DMS153 treated with DMSO at 0.1 percent for 48 hours (cell line): Measurements from ENCODE around the gene CAMK1D.
"Not testable (repeated sequence)": the region's sequence is repeated elsewhere in the genome, so short reads cannot be mapped to it uniquely, and the experiment has no call there.

ENCODE experiments used
- DNase-seq: peaks from one replicate; lab custom pipeline; 2025; ENCODE audit not compliant: unreplicated experiment; lab: John Stamatoyannopoulos, UW

The CAMK1D gene

DNA sequence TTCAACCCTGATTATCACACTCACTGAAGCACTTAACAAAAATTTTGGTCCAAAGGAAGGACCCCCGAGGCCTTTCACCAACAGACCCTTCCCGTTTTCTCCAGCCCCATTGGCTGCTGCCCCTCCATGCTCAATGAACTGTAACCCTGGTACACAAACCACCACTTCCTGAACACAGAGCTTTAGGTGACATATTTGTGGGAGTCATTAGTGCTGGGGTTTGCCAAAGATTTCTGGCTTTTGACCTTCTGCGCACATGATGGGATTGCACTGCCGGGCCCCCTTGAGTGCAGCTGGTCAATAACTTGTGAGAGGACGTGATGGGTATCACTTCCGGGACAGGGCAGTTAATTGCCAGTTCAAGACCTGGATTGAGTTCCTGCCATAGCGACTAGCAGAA lies 9.0 kb upstream of the CAMK1D start:
- DNase-seq: no peak

DNA sequence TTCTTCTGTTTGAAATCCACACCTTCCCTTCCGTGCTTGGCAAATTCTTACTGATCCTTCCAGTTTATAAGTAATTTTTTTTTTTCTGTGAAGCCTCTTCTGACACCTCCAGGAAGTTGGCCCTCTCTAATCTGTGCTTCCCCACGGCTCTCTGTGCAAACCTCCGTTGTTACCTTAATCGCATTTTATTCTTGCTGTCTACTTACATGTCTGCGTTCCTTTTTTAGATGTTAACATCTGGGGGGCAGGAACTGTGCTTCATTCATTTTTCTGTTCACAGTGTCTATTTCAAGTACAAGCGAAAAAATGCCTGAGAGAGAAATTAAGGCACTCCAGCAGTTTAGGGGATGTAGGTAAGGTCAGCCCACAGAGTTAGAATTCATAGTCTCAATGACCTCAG lies 8.4 kb upstream of the CAMK1D start:
- DNase-seq: no peak

DNA sequence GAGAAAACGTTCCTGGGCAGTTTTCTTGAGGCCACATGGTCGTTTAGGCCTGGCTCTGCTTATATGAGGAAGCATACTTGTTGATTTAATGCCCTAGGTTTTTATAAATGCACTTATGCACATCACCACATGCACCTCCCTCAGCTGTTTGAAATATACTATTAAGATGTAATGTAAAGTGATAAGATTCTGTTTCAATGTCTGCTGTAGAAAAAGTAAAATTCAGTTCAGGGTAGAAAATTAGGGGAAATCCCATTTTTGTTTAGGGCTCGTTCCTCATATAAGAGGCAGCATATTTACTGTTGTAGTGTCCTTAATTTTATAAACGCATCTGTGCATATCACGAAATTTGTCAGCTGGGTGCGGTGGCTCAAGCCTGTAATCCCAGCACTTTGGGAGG lies 7.8 kb upstream of the CAMK1D start:
- DNase-seq: no peak

DNA sequence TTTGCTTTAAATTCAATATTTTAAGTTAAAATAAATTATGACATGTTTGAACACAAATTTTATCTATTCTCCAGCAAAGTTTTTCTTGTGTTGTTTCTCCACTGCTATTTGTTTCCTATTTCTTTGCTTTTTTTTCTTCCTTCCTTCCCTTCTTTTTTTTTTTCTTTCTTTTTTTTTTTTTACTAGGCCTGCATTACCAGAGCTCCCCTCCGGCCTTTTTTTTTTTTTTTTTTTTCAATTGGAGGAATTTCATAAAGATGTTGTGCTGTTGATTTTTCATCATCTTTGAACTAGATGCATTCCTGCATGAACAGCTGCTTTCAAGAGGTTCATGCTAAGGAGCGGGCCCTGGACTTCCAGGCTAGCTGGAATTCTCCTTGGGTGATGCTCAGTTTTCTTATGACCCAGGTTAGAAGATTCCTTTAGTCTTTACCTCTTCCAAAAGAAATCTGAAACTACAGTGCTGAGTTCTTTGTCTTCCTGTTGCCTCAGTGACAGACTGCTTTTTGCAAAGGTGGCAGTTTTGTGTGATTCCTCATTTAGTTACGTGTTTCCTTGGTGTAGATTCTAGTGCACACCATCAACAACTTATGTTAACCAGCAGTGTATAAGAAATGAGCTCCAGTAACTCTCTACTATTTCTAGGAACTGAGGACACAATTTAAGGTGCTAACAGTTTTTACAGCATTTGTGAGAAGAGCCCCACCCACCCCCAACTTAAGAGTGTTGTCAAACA lies 4.8 kb upstream of the CAMK1D start:
- DNase-seq: no peak

DNA sequence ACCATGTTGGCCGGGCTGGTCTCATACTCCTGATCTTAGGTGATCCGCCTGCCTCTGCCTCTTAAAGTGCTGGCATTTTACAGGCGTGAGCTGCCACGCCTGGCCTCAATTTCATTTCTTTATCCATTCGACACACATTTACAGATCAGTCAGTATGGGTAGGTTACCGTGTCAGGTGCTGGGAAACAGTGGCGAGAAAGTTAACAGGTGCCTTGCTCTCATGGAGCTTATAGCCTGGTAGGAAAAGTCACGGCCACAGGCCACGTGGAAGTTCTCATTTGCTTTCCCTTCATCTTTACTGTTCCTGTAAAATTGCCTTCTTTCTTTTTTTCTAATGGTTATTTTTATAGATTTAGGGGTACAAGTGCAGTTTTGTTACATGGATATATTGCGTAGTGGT lies 2.6 kb upstream of the CAMK1D start:
- no peak for DNase-seq

DNA sequence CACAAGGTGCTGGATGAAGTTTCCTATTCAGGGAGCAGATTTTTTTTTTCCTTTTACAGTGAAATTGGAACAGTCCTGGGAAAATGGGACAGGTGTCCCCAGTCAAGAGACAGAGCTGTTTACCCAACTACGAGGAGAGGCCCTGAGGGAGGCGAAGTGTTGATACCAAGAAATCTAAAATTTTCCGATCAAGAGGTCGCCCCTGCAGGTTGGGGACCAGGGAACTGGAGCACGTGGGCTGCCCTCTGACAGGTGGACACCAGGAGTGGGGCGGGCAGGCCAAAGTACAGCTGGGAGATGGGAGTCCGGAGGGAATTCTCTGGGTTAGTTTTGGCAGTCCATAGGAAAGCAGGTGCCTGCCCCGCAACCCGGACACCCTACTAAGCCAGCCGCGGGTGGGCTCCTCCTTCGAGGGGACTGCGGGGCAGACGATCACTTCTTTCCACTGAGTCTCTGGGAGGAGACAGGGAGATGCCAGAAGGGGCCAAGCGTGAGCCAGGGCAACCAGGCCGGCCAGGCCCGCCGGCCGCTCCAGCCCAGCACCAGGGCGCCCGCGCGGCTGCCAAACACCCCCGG lies 965 bp upstream of the CAMK1D start:
- no peak for DNase-seq

DNA sequence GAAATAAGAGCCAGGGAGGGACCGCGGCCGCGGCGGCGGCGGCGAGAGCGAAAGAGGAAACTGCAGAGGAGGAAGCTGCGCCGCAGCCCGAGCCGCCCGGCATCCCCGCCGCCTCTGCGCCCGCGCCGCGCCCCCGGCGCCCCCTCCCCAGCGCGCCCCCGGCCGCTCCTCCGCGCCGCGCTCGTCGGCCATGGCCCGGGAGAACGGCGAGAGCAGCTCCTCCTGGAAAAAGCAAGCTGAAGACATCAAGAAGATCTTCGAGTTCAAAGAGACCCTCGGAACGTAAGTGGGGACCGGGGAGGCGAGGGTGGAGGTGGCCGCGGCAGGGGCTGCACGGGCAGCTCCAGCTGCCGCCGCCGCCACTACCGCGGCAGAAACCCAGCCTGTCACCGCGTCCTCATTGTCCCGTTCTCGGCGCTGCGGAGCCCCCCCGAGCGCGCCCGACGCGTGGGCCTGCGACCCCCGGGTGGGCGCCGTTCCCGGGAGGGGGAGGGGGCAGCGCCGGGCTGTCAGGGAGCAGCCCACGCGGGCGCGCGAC lies 351 bp downstream of the CAMK1D start:
- peak; percentile 13 for DNase-seq

DNA sequence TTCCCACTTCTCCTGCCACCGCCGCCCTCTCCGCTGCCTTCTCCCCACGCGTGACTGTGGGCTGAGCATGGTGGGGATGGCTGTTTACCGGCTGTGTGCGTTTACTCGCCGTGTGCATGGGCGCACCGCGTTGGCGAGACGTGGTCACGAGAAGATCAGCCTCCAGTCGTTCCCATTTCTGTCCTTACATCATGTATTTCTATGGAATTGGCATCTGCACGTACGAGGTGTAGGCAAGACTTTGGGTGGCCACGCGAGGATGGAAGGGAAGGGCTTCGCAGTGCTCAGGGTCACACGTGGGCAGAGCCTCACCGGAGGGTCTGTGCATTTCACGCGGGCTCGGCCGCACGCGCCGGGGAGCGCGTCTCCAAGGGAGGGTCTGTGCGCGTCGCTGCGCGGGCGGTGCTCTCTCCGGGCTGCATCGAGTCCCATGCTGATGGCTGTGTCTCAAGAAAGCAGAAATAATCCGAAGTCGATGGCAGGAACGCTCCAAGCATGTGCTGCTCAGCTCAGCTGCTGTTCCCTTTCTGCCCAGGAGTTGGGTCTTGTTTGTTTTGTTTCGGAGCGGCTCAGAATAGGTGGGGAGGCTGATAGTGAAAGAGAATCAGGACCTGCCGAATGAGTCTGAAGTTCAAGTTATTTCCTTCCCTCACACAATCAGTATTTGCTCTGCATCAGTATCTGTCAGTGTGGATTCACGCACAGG lies 973 bp downstream of the CAMK1D start:
- DNase-seq: no peak

DNA sequence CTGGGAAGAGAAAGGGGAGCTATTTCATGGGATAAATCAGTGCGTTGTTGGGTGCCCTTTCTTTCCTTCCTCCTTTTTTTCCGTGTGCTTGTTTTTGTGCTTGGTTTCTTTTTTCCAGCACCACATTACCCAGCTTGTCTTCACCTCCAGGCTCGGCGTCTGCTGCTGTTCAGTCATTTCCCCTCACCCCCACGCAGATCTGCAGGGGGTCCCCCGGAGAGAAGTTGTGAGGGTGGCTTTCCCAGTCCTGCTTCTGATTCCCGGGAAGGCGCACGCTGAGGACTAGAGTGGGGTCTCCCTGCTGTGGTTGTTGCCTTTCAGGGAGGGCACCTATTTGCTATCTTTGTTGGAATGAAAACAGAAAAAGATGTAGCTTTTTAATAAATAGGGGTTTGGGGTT lies 1.6 kb downstream of the CAMK1D start:
- no peak for DNase-seq

DNA sequence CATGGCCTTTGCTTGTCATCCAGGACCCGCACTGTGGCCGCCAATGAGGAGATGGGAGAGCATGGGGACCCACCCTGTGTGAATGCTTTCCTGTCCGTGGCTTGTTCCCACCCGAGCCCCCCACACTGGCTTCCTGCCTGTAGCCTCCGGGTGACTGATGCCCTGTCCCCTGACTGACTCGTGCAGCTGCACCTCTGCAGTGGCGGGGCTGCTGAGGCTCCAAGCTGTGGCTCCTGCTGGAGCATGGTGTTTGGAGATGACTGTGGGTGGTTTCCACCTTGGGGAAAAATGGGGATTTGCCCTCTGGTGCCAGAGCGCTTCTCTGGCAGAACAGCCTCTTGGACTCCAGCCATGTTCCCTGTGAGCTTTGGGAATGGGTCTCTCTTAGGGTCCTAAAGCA lies 2.1 kb downstream of the CAMK1D start:
- DNase-seq: no peak

DNA sequence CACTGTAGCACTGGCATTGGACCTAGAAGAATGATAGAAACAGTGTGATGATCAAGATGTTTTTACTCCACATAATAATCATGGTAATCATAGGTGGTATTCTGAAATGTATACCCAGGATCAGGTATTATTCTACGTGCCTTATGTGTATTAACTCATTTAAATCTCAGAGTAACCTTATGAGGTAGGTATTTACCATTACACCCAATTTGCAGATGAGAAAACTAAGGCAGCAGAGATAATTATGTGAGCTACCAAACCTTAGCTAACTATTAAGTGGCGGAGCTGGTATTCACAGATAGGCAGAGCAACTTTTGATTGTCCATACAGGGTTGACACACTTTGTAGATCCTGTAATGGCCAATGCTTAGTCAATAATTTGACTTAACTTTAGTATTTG lies 2.5 kb downstream of the CAMK1D start:
- DNase-seq: no peak

DNA sequence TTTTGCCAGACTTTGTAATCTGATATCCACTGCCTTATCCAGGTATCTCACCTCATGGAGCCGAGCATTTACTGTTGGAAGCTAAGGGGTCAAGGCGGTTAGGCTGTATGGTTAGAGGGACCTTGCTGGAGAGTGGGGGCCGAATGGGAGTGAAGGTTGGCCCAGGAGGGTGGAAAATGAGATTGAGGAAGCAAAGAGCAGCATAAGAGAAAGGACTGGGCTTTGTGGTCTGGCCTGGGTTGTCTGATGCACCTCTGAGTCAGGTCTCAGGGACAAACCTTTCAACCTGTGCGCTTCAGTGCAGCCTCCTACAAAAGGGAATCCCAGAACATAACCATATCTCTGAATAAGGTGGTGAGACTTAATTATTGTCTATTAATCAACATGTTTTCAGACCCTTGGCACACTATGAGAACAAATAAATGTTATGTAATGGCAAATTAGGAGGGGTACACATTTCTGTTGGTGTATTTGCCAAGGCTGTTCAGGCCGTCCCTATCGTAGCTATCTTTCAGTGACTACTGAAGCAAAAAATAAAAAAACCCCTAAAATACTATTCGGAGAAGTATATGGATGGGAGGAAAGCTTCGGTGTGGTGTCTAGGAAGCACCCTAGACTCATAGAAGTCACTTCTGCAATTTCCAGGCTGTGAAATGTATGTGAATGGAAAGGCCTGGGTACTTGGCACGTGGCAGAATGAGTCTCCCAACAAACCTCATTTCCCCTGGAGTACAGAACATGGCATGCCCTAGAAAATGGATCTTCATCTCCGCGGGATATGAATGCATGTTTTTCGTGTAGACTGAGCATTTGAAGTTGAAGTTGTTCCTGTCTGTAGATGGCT lies 4.3 kb downstream of the CAMK1D start:
- no peak for DNase-seq

DNA sequence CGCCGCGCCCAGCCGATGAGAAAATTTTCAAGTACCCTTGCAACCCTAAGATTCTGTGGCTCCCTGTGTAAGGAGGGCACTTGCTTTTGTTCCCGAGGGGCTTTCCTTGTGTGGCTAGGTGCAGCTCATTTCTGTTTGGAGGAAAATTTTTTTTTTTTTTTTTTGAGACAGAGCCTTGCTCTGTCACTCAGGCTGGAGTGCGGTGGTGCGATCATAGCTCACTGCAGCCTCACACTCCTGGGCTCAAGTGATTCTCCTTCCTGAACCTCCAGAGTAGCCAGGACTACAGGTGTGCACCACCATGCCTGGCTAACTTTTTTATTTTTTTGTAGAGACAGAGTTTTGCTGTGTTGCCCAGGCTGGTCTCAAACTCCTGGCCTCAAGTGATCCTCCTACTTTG lies 5.3 kb downstream of the CAMK1D start:
- not testable (repeated sequence) for DNase-seq

DNA sequence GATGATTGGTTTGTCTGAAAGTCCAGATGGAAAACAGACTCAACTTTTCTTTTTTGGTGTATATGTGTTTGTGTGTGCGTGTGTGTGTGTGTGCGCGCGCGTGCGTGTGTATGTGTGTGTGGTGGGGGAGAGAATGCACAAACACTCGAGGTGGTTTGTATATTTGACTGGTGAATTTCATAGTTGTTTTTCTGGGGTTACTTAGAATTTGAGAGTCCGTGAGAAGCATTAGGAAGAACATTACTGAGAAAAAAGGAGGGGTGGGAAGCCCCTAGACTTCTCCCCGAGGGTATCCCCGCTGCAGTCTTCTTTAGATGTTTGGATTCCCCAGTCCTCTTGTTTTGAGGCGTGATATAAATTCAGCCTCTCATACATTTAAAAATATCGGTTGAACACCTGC lies 6.0 kb downstream of the CAMK1D start:
- DNase-seq: no peak

DNA sequence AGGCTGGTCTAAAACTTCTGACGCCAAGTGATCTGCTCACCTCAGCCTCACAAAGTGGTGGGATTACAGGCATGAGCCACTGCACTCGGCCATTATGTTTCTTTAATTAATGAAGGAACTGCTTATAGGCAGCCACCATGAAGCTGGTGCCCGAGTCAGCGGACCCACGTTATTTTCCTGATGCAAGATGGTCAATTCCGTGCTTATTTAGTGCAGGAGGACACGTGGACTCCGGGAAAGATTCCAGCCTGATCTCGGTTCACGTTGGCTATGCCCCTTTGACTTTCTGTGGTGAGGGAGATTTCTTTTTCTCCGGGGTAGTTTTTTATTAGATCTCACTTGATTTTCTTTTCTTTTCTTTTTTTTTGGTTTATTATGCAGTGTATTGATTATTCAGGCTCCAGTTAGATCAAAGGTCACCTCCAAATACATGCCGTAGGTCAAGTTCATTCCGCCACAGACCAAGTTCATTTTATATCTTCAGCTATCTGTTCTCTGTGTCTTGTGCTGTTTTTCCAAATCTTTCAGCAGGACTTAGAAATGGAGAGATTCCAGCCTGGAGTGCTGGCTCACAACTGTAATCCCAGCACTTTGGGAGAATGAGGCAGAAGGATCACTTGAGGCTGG lies 8.3 kb downstream of the CAMK1D start:
- no peak for DNase-seq

DNA sequence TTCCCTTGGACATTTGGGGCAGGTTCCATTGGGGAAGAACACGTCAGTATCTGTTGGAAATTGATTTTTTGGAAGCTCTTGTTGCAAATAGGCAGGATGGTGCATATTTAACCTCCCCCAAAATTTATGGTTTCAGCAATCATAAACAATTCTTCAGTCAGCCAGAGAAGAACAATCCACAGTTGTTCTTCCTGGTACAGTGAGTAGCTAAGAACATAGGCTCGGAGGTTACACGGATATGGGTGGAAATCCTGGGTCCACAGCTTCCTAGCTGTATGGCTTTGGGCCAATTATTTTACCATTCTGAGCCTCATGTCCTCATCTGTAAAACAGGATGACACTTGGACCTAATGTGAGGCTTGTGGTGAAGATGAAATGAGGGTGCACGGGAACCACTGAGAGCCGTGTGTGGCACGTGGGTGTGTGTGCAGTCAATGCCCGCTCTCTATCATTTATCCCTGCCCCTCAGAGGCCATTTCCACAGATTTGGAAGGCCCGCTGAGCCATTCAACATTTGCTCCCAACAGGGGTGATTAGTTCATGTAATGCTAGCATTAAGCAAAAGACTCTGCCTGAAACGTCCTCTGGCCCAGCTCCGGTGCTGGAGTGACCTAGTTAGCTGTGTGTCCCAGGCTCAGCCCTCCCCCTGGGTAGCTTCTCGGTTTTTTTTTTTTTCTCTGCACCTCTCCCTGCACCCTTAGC lies 9.7 kb downstream of the CAMK1D start:
- no peak for DNase-seq

DNA sequence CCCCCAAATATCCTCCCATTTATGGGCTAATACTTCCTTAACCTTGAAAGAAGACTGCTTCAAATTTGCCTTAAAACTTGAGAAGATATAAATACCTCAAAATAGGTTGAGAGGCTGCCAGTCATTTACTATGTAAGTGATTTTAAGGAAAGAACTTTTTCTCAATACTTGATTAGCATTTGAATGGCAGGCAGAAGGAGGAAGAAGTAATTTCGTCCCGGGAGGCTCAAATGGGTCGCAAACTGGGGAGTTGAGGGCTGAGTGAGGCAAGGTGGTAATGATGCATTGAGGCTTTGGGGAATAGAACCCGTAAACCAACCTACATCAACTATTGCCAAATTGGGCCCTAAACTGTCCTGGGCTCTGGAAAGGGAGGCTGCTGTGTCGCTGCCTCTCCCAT lies 11.1 kb downstream of the CAMK1D start:
- no peak for DNase-seq

DNA sequence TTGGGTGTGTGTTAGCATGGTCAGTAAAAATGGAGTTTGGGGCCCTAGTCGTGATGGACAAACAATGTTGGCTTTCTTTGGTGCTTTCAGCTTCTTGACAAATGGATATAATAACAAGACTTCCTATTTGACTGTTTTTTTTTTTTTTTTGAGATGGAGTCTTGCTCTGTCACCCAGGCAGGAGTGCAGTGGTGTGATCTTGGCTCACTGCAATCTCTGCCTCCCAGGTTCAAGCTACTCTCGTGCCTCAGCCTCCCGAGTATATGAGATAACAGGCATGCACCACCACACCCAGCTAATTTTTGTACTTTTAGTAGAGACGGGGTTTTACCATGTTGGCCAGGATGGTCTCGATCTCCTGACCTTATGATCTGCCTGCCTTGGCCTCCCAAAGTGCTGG lies 11.8 kb downstream of the CAMK1D start:
- DNase-seq: not testable (repeated sequence)

DNA sequence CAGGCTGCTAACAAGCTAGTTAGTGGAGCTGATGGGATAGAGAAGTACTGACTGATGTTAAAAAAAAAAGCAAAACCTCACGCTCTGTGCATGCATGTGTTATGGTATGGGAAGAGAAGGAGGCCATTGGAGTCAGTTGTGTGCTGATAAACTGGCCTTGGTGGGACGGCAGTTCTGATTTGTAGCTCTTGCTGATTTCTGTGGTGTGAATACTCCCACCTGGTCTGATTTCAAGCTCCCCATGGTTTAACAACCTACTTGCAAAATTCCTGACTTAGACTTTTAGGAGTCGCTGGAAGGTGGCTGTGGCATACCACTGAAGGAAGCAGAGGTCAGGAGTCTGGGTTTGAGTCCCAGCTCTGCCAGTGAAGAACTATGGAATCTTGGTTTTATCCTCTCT lies 15.2 kb downstream of the CAMK1D start:
- no peak for DNase-seq

DNA sequence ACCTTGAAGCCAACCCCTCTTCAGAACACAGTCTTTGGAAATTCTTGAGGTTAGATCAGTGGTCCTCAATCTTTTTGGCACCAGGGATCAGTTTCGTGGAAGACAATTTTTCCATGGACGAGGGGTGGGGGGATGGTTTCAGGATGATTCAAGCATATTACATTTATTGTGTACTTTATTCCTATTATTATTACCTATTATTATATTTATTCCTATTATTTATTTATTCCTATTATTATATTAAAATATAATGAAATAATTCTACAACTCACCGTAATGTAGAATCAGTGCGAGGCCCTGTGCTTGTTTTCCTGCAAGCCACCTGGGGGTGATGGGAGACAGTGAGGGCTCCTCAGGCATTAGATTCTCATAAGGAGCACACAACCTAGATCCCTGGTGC lies 17.9 kb downstream of the CAMK1D start:
- DNase-seq: no peak
